Liver (tissue), 3 donors: Measurements from ENCODE around the gene TMEM43.

Source experiments
- EGR1 ChIP-seq, 2 donors: IDR thresholded peaks; 2 replicates each; pipeline ENCODE4 v1.6.1; 2016 to 2018; ENCODE audit warnings: antibody characterized with exemption in 2 of 2, low read depth in 2 of 2
- FOXA1 ChIP-seq: IDR thresholded peaks from 2 replicates; pipeline ENCODE4 v1.6.1; 2016; ENCODE audit warnings: antibody characterized with exemption
- GABPA ChIP-seq, 2 donors: IDR thresholded peaks in 1 of 2; conservative IDR thresholded peaks in 1 of 2; 2 replicates each; pipeline ENCODE4 v1.6.1; 2016; ENCODE audit warnings: antibody characterized with exemption in 2 of 2, mild to moderate bottlenecking in 1 of 2, moderate library complexity in 1 of 2
- JUND ChIP-seq, 2 donors: IDR thresholded peaks; 2 replicates each; pipeline ENCODE4 v1.6.1; 2016; ENCODE audit warnings: antibody characterized with exemption in 2 of 2
- RAD21 ChIP-seq, 2 donors: IDR thresholded peaks; 2 replicates each; pipeline ENCODE4 v1.6.1; 2016; ENCODE audit warnings: antibody characterized with exemption in 2 of 2, mild to moderate bottlenecking in 2 of 2
- RXRA ChIP-seq, 2 donors: IDR thresholded peaks; 2 replicates each; pipeline ENCODE4 v1.6.1; 2017 to 2018; ENCODE audit warnings: antibody characterized with exemption in 2 of 2, mild to moderate bottlenecking in 1 of 2
- SP1 ChIP-seq: IDR thresholded peaks from 2 replicates; pipeline ENCODE4 v1.6.1; 2018; ENCODE audit warnings: antibody characterized with exemption, mild to moderate bottlenecking
- TF ChIP-seq, protein P1 (sequence below): fragments of 150-350 bp; IDR thresholded peaks from 2 replicates; pipeline ENCODE4 v1.5.1; 2017; ENCODE audit warnings: improper control_type of control experiment, low read depth, low read length; ENCODE audit not compliant: missing input control
- TF ChIP-seq, protein P2 (sequence below): IDR thresholded peaks from 2 replicates; pipeline ENCODE4 v1.6.1; 2016; ENCODE audit warnings: antibody characterized with exemption
- TF ChIP-seq, protein P3 (sequence below): IDR thresholded peaks from 2 replicates; pipeline ENCODE4 v1.6.1; 2016; ENCODE audit warnings: antibody characterized with exemption
- TF ChIP-seq, protein P4 (sequence below): IDR thresholded peaks from 2 replicates; pipeline ENCODE4 v1.6.1; 2016; ENCODE audit warnings: antibody characterized with exemption, mild to moderate bottlenecking
- TF ChIP-seq, protein P5 (sequence below): IDR thresholded peaks from 2 replicates; pipeline ENCODE4 v1.6.1; 2016; ENCODE audit warnings: antibody characterized with exemption
- donor health status: healthy.
- donor health status: healthy.

DNA sequence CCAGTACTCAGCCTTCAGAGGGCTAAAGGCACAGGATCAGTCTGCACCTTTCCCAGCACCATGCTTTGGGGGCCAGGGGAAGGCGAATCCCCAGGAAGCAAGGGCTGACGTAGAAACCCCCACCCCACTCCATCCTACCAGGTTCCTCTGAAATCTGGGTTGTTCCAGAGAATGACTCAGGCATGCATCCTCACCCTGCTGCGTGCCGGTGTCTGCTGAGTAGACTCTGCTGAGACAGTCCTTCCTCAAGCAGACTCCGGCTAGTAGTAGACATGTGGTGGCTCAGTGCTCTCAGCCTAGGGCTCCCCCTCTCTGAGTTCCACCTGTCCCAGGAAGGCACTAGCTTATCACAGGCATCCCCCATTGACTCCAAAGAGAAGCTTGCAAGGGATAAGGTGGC, 9.0 kb downstream of the TMEM43 start:
- TF ChIP-seq, protein P1, sequence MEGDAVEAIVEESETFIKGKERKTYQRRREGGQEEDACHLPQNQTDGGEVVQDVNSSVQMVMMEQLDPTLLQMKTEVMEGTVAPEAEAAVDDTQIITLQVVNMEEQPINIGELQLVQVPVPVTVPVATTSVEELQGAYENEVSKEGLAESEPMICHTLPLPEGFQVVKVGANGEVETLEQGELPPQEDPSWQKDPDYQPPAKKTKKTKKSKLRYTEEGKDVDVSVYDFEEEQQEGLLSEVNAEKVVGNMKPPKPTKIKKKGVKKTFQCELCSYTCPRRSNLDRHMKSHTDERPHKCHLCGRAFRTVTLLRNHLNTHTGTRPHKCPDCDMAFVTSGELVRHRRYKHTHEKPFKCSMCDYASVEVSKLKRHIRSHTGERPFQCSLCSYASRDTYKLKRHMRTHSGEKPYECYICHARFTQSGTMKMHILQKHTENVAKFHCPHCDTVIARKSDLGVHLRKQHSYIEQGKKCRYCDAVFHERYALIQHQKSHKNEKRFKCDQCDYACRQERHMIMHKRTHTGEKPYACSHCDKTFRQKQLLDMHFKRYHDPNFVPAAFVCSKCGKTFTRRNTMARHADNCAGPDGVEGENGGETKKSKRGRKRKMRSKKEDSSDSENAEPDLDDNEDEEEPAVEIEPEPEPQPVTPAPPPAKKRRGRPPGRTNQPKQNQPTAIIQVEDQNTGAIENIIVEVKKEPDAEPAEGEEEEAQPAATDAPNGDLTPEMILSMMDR: no peak
- TF ChIP-seq, protein P2, sequence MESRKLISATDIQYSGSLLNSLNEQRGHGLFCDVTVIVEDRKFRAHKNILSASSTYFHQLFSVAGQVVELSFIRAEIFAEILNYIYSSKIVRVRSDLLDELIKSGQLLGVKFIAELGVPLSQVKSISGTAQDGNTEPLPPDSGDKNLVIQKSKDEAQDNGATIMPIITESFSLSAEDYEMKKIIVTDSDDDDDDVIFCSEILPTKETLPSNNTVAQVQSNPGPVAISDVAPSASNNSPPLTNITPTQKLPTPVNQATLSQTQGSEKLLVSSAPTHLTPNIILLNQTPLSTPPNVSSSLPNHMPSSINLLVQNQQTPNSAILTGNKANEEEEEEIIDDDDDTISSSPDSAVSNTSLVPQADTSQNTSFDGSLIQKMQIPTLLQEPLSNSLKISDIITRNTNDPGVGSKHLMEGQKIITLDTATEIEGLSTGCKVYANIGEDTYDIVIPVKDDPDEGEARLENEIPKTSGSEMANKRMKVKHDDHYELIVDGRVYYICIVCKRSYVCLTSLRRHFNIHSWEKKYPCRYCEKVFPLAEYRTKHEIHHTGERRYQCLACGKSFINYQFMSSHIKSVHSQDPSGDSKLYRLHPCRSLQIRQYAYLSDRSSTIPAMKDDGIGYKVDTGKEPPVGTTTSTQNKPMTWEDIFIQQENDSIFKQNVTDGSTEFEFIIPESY: no peak
- TF ChIP-seq JUND (IDR thresholded peaks at IDR 0.05): no peak
- TF ChIP-seq RAD21 (IDR thresholded peaks at IDR 0.05): no peak
- TF ChIP-seq EGR1 (IDR thresholded peaks at IDR 0.05; ENCODE audit: low read depth in 2 of 2): no peak
- TF ChIP-seq, protein P3, sequence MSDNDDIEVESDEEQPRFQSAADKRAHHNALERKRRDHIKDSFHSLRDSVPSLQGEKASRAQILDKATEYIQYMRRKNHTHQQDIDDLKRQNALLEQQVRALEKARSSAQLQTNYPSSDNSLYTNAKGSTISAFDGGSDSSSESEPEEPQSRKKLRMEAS: no peak
- no peak for TF ChIP-seq SP1
- TF ChIP-seq GABPA (IDR thresholded peaks at IDR 0.05 in 1 of 2, conservative IDR thresholded peaks at IDR 0.05 in 1 of 2): no peak
- TF ChIP-seq, protein P4, sequence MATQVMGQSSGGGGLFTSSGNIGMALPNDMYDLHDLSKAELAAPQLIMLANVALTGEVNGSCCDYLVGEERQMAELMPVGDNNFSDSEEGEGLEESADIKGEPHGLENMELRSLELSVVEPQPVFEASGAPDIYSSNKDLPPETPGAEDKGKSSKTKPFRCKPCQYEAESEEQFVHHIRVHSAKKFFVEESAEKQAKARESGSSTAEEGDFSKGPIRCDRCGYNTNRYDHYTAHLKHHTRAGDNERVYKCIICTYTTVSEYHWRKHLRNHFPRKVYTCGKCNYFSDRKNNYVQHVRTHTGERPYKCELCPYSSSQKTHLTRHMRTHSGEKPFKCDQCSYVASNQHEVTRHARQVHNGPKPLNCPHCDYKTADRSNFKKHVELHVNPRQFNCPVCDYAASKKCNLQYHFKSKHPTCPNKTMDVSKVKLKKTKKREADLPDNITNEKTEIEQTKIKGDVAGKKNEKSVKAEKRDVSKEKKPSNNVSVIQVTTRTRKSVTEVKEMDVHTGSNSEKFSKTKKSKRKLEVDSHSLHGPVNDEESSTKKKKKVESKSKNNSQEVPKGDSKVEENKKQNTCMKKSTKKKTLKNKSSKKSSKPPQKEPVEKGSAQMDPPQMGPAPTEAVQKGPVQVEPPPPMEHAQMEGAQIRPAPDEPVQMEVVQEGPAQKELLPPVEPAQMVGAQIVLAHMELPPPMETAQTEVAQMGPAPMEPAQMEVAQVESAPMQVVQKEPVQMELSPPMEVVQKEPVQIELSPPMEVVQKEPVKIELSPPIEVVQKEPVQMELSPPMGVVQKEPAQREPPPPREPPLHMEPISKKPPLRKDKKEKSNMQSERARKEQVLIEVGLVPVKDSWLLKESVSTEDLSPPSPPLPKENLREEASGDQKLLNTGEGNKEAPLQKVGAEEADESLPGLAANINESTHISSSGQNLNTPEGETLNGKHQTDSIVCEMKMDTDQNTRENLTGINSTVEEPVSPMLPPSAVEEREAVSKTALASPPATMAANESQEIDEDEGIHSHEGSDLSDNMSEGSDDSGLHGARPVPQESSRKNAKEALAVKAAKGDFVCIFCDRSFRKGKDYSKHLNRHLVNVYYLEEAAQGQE: no peak
- TF ChIP-seq, protein P5, sequence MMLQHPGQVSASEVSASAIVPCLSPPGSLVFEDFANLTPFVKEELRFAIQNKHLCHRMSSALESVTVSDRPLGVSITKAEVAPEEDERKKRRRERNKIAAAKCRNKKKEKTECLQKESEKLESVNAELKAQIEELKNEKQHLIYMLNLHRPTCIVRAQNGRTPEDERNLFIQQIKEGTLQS: no peak
- no peak for TF ChIP-seq RXRA (IDR thresholded peaks at IDR 0.05)
- TF ChIP-seq FOXA1: no peak
